ENCODE measurements around the gene KDM6B.

KDM6B gene

DNA sequence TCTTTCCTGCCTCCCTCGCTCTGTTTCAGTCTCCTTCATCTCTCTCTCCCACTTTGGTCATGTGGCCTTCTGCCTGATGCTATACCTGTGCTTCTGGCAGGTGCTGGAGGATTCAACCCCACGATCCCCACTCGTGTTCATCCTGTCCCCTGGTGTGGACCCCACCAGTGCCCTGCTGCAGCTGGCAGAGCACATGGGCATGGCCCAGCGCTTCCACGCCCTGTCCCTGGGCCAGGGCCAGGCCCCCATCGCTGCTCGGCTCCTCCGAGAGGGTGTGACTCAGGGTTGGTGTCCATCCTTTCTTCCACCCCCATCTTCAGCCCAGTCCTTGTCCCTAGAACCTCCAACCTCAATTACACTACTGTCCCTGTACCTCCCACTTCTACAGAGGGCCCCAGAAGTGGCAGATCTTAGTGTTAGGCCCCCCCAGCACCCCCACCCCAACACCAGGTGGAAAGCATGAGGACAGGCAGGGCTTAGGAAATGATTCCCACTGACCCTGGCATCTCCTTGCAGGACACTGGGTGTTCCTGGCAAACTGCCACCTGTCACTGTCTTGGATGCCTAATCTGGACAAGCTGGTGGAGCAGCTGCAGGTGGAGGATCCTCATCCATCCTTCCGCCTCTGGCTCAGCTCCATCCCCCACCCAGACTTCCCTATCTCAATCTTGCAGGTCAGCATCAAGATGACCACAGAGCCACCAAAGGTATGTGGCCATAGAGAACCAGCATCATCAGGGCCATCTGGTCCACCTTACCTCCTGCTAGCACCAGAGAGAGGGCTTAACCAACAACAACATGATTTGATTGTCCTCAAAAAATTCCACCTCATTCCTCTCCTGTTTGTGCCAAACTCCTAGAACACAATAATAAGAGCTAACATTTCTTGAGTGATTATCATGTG, 9.7 kb upstream of the KDM6B start:
- DNase-seq, result no peak

DNA sequence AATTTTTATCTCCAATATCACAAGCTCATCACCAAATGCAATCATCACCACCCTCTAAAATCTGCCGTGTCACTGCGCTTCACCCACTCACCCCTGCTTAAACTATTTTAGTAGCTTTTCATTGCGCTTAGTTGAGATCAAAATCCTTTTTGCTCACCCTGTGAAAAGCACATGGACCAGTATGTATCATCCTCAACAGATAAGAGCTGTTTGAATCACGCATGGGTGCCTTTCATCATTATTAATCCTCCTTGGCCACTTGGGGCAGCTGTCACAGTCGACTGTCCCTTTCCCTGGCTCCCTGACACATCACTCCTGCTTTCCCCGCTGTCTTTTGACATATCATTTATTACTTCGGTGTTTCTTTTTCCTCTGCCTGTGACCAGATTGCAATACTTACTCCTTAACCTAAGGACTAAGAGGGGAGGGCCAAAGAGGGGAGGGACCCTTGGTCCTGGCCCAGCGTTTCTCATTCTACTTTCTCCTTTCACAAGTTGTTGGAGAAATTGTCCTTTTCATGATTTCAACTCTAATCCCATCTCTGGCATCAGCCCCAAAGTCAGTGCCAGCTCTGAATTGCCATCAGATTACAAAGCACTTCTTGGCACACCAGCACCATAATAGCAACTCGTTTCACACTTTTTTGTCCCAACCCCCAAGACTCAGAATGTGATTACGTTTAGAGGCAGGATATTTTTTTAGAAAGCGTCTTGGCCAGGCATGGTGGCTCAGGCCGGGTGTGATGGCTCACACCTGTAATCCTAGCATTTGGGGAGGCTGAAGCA, 8.6 kb upstream of the KDM6B start:
- DNase-seq, result no peak

DNA sequence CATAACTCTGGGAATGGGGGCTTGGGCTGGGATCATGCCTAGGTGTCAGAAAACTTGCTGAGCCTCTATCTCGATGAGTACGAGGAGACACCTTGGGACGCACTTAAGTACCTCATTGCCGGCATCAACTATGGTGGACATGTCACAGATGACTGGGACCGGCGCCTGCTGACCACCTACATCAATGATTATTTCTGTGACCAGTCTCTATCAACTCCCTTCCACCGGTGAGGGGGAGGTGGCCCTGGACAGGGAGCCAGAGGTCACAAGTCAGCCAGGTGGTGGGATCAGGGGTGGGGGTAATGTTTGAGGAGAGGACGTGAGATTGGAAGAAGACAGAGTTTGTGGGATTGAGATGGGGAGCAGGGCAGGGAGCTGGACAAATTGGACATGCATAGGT, 3.4 kb upstream of the KDM6B start:
- DNase-seq, result no peak

DNA sequence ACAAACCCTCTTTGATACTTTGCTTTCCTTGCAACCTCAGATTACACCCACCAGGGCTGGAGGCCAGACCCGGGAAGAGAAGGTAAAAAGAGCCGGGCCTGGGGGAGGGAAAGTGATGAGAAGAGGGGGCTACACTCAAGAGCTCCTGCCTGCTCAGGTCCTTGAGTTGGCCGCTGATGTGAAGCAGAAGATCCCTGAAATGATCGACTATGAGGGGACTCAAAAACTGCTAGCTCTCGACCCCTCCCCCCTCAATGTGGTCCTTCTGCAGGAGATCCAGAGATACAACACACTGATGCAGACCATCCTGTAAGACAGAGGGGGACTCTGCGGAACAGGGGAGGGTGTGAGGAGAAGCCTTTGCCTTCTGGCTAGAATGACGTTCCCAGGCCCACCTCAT, 2.8 kb upstream of the KDM6B start:
- DNase-seq, result no peak

DNA sequence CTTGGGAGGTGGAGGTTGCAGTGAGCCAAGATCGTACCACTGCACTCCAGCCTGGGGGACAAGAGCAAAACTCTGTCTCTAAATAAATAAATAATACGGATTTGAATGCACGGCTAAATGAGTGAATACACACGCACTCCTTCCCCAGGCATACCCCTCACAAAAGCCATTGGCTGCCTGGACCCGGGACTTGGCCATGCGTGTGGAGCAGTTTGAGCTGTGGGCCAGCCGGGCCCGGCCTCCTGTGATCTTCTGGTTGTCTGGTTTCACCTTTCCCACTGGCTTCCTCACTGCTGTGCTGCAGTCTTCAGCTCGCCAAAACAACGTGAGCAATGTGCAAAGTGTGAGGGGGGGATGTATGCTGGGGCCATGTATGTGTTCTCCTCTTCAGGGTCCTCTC, 1.6 kb upstream of the KDM6B start:
- no peak for DNase-seq

DNA sequence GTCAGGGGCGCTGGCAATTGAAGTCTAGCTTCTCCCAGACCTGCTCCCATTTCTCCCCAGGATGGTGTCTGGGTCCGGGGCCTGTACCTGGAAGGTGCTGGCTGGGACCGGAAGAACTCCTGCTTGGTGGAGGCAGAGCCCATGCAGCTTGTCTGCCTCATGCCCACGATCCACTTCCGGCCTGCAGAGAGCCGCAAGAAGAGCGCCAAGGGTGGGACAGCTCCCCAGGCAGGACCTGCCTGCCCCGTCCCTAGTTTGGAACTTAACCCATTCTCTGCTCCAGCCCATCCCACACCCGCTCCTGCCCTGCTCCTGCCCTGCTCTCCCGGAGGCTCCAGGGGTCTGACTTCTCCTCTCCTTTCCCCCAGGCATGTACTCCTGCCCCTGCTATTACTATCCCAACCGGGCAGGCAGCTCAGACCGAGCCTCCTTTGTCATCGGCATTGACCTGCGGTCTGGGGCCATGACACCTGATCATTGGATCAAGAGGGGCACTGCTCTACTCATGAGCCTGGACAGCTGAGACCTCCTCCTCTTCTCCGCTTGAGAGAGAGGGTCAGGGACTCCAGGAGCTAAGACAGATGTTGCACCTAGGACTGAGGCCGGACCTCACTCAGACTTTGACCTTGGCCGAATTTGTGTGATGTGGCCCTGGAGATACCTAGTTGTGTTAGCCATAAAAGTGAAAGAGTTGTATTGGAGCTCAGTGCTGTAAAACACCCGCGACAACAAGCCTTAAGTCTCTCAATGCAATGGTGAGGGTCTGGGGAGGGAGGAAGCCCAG, 814 bp upstream of the KDM6B start:
- DNase-seq, result no peak

DNA sequence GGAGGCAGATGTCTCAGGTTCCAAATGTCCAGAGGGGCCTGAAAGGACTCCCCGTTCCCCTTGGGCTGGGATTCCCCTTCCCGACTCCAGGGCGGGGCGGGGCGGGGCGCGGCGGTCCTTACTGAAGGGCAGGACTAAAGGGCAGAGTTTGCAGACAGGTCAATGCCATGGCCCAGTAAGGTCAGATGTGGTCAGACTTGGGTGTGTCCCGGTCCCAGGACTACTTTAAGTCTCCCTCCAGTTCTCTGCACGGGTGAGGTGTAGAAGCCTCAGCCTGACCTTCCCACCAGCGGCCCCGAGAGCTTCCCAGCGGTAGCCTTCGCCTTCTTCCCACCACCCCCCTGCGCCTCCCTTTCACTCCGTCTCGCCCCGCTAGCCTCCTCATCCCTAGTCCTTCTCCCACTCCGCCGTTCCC, 532 bp downstream of the KDM6B start:
- DNase-seq, result no peak

DNA sequence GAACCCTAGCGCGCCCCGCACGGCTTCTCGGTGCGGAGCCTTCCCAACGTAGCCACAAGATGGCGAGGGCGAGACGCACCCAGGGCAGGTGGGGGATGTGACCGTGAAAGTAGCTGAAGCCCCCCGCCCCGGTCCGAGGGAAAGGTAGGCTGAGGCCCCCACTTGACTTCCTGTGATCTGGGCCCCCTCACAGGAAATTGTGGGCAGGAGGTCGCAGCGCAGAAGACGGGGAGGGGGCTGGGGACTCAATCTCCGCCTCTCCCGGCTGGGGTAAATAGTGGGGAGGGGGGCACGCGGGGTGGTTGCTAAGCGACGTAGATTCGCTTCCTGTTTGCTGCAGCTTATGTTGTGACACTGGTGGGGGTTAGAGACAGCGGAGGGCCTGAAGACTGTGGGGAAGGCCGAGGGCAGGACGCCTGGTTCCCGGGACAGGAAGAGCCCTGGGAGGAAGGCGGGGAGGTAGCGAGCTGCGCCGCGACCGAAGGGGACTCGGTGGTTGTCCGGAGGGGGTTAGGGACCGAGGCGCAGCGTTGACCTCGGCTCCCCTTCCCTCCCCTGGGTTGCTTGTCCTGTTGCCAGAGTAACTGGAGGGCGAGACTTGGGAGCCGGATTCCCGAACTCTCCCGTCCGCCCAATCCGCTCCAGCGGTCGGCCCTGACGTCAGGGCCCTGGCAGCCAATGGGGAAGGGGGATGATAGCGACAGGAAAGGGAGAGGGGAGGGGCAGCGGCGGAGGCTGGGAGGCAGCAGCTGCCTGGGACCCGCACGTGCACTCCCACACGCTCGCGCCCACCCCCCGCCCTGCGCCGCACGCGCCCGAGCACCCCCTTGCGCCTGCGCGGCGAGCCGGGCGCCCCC, 1.2 kb downstream of the KDM6B start:
- peak; percentile 99 for DNase-seq

DNA sequence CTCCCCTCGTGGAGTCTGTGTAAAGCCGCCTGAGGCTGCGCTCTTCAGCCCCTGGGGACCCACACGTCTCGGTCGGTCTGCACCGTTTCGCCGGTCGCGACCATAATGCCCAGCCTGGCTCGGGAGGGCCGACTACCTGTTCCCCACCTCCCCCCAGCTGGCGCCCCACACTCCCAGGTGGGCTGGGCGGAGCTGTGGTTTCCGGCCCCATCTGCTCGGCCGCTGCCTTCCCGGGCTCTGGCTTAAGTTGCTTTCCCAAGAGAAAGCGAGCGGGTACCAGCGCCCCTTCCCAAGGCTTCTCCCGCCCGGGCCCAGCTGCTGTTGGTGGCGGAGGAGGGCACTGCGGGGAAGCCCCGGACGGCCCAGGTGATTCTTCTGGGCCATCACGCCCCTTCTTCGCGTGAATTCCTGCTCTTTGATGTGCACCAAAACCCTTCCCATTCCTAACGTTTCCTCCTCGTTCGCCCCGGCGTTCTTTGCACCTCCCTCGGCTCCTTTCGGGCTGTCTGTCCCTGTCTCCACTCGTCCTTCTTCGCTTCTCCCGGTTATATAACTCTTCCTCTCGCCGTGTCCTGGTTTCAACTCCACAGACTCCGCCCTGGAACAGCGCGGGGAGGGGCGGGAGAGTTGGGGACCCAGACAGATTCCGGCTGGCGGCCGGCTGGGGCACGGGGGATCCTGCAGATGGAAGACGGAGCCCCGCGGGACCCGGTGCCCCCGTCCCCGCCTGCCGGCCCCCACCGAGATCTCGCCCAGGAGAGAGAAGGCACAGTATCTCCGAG, 2.0 kb downstream of the KDM6B start:
- peak; percentile 99 for DNase-seq

DNA sequence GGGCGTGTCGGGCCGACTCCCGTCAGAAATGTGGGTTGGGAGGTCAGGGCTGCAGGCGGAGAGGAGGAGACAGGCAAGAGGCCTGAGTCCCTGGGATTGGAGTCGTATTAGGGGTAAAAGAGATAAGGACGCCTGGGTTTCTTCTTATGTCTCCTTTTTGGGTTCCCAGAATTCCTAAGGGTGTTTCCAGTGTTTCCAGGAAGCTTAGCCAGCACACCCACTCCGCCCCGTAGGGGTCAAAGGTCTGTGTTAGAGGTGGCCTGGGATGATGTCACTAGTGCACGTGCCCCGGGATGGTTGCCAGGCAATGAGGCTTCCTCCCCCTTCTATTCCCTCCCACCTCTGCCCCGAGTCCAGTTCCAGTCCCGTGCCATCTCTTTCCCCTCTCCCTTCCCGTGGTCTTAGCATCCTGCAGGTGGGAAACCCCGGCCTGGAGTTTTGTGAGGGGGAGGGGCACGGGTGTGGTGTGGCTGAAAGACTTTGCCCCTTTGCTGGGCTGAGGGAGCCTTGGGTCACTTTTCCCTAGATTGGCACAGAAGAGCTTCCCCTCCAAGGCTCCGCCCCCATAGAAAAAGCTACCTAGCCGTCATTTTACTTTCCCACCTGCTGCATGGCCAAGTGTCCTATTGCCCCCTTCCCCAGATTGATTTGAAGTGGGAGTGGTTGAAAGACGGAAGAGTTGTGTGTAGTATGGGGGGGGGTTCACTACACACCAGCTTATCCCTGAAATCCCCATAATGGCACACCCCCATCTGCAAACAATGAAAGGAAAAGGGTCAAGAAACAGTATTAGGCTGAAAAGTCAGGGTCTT, 2.8 kb downstream of the KDM6B start:
- DNase-seq, result peak; percentile 98

DNA sequence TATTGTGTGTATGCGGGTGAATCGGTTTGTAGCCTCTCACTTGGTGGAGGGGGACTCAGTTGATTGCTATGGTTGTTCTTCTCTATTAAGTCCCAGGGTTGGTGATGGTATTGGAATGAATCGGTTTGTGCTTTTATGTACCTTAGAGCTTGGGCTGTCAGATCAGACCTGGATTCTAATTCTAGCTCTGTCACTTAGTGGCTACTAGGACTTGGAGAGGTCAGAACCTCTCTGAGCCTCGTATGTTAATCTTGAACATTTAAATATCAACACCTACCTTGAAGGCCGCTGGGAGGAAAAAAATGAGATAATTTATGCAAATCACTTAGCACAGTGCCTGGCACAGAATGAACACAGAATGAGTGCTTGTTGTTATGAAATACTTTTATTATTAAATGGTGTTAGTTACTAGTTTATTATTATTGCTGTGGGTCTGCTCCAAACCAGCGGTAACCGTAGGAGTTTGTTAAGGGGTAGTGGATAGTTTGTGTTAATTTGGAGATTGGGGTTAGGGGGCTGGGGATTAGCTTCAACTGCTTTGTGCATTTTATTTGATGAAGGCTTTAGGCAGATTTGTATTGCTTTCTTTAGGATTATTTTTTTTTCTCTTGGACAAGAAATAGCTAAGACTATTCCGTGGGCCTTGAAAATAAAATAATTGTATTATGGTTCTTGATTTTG, 3.5 kb downstream of the KDM6B start:
- DNase-seq, result no peak

DNA sequence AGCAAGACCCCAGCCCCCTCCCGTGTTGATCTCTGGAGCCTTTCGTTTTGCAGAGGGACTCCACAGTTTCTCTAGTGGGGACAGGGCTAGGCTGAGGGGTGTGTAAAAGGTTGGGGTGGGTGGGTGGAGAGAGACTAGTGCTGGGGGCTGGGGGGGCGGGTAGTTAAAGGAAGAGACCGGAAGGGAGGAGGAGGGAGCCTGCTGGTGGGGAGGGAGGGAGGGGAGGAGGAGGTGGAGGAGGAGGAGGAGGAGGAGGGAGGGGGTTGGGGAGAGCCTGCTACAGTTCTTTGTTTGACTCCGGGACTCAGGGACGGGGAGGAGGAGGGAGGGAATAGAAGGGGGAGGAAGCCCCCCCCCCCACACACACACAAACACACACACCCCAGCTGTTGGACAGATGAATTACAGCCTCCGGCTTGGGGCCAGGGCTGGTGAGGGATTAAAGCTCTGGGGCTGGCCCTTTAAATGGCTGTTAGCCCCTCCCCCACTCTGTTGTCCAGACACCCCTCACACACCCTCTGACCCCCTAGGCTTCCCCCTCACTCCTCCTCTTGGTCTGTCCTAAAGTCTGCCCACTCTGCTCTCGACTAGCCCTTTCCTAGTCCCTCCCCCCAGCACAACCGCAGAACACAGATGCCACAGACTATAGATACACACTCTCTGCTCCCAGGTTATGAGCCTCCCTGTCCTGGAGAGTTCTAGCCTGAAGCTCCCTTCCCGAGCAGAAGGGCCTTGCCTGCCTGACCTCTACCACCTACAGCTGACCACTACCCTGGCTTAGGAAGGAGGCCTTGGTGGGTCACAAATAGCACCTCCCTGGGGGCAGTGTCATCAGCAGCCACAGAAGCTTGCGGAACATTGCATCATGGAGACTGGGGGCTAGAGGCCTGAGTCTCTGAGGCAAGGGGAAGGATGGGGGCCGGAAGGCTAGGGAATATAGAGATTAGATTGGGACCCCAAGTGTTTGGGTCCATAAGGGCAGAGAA, 4.4 kb downstream of the KDM6B start:
- DNase-seq, result peak; percentile 40

DNA sequence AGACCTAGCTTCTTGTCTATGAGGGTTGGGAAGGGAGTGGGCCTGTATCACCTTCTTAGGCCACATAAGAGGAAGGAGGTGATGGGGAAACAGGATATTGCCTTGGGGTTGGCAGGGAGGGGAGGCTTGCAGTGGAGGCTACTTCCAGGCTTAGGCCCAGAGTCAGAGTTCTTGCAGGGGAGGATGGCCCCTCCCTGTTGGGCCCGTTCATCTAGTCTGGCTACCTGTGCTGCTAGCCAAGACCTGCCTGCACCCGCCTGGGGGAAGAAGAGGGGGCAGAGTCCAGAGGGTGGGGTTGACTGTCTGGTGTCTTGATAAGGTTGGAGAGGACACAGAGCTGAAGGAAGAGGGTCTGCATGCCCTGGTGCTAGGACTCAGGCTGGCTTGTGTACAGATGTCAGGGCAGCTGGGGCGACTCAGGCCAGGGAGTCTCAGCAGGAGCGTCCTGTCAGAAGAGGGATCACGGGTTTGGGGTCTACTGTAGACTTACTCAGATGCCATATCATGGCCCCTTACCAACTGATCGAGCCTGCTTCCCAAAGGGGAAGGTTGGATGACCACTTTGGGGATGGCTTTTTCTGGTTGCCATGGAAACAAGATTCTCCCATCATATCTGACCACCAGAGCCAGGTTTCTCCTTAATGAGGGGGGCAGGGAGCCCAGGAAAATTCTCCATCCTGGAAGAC, 5.3 kb downstream of the KDM6B start:
- DNase-seq, result no peak

DNA sequence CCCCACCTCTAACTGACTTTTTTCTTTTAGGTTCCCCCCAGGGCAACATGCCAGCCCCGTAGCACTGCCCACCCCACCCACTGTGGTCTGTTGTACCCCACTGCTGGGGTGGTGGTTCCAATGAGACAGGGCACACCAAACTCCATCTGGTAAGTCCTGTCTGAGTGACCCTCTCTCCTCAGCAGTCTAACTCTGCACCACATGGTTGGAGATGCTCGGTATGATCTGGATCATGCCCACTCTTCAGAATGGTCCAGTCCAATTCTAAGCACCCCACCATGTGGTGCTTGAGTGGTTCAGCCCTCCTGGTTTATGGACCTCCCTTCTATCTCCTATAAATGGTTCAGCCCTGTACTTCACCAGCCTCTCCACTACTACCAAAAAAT, 5.9 kb downstream of the KDM6B start:
- DNase-seq, result no peak

DNA sequence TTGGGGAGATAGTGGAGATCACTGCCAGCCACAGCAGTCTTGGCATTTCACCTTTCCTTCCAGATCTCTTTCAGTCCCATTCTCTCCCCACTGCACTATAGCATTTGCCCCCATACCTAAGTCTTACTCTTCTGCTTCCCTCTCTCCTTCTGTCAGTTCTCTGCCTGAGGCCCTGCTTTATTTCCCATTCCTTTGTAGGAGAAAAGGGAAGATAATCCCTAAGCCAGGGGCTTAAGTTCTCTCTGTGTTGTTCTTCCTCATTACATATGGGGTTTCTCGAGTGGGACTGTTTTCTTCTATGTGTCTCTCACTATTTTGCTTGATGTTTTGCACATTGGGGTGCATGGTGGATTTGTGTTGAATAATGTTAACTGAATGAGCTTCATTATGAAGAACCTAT, 6.4 kb downstream of the KDM6B start:
- no peak for DNase-seq

DNA sequence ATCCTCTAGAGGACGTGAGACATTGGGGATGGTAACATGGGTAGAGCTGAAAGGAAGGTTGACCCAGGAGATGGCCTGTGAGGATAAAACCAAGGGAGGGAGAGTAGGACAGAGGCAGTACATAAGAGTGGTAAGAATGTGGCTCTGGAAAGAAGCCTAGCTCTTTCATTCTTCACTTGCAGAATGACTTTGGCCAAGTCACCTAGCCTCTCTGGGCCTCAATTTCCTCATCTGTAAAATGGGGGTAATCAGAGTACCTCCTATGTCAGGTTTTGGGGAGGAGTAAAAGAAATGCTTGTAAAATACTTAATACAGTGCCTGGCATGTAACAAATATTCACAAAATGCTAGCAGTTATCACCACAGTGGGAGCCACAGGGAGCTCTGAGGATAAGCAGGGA, 6.9 kb downstream of the KDM6B start:
- DNase-seq, result no peak

DNA sequence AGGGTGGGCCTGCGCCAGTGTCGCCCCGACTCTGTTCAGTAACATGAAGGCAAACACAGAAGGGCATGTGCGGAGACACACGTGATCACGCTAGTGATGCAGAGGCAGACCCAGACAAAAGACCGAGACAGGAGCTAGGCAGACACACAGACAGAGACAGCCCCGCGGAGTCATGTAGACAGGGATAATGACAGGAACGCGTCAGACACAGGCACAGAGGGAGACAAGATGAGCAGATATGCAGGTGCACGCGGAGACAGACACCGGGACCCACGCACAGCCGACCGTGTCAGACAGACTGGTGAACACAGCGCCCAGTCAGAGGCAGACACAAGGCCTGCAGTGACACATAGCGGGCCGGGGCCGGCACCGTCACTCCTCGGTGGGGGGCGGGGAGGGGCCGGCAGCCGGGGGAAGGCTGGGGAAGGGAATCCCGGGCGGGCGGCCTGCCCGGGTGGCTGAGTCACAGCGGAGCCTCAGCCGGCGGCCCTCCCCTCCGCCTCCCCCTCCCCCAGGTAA, 7.4 kb downstream of the KDM6B start:
- peak; percentile 49 for DNase-seq

DNA sequence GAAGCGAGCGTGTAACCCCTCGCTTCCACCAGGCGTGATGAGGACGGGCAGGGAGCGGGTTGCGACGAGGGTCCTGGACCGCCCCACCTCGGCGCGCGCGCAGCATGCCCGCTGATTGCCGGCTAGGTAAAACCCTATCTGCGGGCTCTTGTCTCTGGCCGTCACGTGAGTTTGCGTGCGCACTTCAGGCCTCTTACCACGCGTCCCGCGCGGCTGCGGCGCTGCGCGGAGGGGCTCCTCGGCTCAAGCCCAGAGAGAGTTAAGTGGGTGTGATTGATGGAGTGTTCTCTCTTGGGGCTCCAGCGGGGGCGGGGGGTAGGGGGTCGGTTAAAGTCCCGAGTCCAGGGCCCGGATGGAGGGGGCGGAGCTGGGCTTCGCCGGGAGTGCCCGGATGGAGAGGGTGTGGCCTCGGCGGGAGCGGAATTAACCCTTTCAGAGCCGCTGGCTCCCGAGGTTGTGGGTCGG, 7.9 kb downstream of the KDM6B start:
- DNase-seq, result peak; percentile 95
